Astrocyte of the cerebellum (primary cell): ENCODE results near the gene COG2.
A peak's percentile ranks its signal among the peaks of the same experiment; 100 is the strongest.

Experiments
- DNase-seq: peaks from one replicate; pipeline ENCODE4 v3.0.0-alpha.2; 2011; ENCODE audit warnings: low read depth
- H3K4me3 ChIP-seq: 2 replicates; pipeline ENCODE4 v1.5.1; 2011; ENCODE audit warnings: mild to moderate bottlenecking, low read depth, low read length, moderate library complexity
- CTCF ChIP-seq: IDR thresholded peaks from 2 replicates; pipeline ENCODE4 v1.5.1; 2012; ENCODE audit warnings: low read length, low read depth, moderate library complexity, mild to moderate bottlenecking; ENCODE audit errors: missing control alignments
- in situ Hi-C: cut with HindIII; loops from 2 replicates; pipeline ENCODE4 v1.10.0; 2017; ENCODE audit warnings: low sequenced_read_pairs

COG2 gene

GRCh38 chr1:230624097-230624713 lies 18.1 kb upstream of the COG2 start:
- no peak overlapping the region for H3K4me3 ChIP-seq
- no peak for DNase-seq
- in situ Hi-C loops: no loop called here
- no peak for TF ChIP-seq CTCF

- TF ChIP-seq CTCF: no peak
- no peak for DNase-seq
- no peak overlapping the region for H3K4me3 ChIP-seq
- in situ Hi-C loops: no loop called here
These were observed 16.0 kb upstream of the COG2 start for GRCh38 chr1:230626232-230626631.

- DNase-seq: no peak
- in situ Hi-C loops: no loop called here
- no peak for TF ChIP-seq CTCF
- H3K4me3 ChIP-seq: no peak overlapping the region
These were observed 14.5 kb upstream of the COG2 start for GRCh38 chr1:230627767-230628166.

GRCh38 chr1:230629511-230629910 lies 12.8 kb upstream of the COG2 start:
- no peak for DNase-seq
- in situ Hi-C loops: no loop called here
- TF ChIP-seq CTCF: no peak
- no peak overlapping the region for H3K4me3 ChIP-seq

- no peak overlapping the region for H3K4me3 ChIP-seq
- in situ Hi-C loops: no loop called here
- DNase-seq: no peak
- no peak for TF ChIP-seq CTCF
These were observed 10.8 kb upstream of the COG2 start for GRCh38 chr1:230631477-230631876.

GRCh38 chr1:230632273-230632873 lies 9.9 kb upstream of the COG2 start:
- no peak for DNase-seq
- in situ Hi-C loops: no loop called here
- TF ChIP-seq CTCF: peak; percentile 43

More at GRCh38 chr1:230632273-230632873, 9.9 kb upstream of the COG2 start:
- H3K4me3 ChIP-seq: no peak overlapping the region
